ENCODE data around the gene PLEKHB1. TPM values are rescaled to one million over a fixed set of nuclear protein-coding genes. Genes with fewer than 3 reads are reported as not detected.

Gene PLEKHB1
- total and polyA plus RNA-seq, 2 donors (not counting 1 experiment from before 2014, with no cell fraction given), result 0.41 to 2.5 TPM

DNA sequence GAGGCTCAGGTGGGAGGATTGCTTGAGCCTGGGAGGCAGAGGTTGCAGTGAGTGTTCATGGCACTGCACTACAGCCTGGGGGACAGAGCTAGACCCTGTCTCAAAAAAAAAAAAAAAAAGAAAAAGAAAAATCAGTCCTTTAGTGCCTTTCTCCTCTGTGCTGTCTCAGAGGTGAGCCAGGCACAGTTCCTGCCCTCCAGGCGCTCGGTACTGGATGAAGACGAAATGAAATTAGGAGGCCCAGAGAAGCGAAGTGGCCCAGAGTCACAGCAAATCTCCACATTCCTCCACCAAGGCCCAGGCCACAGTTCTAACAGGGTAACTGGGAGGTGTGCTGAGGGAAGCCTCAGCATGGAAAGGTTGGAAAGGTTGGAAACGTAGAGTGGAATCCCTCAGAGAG lies 4.9 kb downstream of the PLEKHB1 start:
- no peak overlapping the region for H3K9ac ChIP-seq (ENCODE audit: insufficient read depth, low read length)
- no peak overlapping the region for H3K4me3 ChIP-seq (replicated peaks in 1 of 4; ENCODE audit: control extremely low read depth in 1 of 4, insufficient read depth in 1 of 4, low read depth in 3 of 4, low read length in 4 of 4)
- H3K79me2 ChIP-seq (ENCODE audit: control insufficient read depth, insufficient read depth, low read length), result no peaks in the 10 kb centered on the region
- TF ChIP-seq, protein P1, sequence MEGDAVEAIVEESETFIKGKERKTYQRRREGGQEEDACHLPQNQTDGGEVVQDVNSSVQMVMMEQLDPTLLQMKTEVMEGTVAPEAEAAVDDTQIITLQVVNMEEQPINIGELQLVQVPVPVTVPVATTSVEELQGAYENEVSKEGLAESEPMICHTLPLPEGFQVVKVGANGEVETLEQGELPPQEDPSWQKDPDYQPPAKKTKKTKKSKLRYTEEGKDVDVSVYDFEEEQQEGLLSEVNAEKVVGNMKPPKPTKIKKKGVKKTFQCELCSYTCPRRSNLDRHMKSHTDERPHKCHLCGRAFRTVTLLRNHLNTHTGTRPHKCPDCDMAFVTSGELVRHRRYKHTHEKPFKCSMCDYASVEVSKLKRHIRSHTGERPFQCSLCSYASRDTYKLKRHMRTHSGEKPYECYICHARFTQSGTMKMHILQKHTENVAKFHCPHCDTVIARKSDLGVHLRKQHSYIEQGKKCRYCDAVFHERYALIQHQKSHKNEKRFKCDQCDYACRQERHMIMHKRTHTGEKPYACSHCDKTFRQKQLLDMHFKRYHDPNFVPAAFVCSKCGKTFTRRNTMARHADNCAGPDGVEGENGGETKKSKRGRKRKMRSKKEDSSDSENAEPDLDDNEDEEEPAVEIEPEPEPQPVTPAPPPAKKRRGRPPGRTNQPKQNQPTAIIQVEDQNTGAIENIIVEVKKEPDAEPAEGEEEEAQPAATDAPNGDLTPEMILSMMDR (conservative IDR thresholded peaks at IDR 0.05 in 1 of 2, IDR thresholded peaks at IDR 0.05 in 1 of 2; ENCODE audit: low read depth in 1 of 2, low read length in 2 of 2), result no peak
- TF ChIP-seq EZH2 (IDR thresholded peaks at IDR 0.05; ENCODE audit: low read length, missing control alignments), result no peak
- H3K36me3 ChIP-seq (ENCODE audit: control insufficient read depth, insufficient read depth, low read length), result no peaks in the 10 kb centered on the region
- H3K4me2 ChIP-seq (ENCODE audit: extremely low read depth, insufficient read depth, low read length), result no peak overlapping the region
- H4K20me1 ChIP-seq (ENCODE audit: control insufficient read depth, extremely low read depth, insufficient read depth, low read length), result no peaks in the 10 kb centered on the region
- H3K4me1 ChIP-seq (ENCODE audit: control insufficient read depth, extremely low read depth, insufficient read depth, low read length), result no peaks in the 10 kb centered on the region
- no peak overlapping the region for H2AFZ ChIP-seq (ENCODE audit: low read length)
- H3K27ac ChIP-seq (ENCODE audit: insufficient read depth, low read length), result no peak overlapping the region
- no peaks in the 10 kb centered on the region for H3K9me3 ChIP-seq (ENCODE audit: control insufficient read depth, insufficient read depth, low read depth, low read length)
- peaks cover 8% of the 10 kb centered on the region for H3K27me3 ChIP-seq (ENCODE audit: control insufficient read depth, insufficient read depth, low read length)
- no peak for DNase-seq (ENCODE audit: low read depth in 2 of 2)

DNA sequence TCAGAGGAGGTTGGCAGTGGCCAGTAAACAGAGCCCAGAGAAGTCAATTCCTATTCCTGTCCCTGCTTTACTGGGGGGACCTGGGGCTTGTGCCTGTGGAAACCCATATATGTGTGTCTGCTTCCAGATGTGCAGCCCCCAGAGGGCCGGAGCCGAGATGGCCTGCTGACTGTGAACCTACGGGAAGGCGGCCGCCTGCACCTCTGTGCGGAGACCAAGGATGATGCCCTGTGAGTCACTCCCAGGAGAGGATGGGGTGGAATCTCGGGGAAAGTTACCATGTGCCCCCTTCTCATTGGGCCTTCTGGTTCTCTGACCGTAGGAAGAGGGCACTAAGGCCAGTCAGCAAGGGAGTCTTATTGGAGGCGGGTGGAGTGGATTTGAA lies 5.3 kb downstream of the PLEKHB1 start:
- Histone ChIP-seq H3K27ac (ENCODE audit: insufficient read depth, low read length) (no peak overlapping the region), H3K9me3 (ENCODE audit: control insufficient read depth, insufficient read depth, low read depth, low read length) (no peaks in the 10 kb centered on the region), H3K4me2 (ENCODE audit: extremely low read depth, insufficient read depth, low read length) (no peak overlapping the region), H3K9ac (ENCODE audit: insufficient read depth, low read length) (no peak overlapping the region), H3K79me2 (ENCODE audit: control insufficient read depth, insufficient read depth, low read length) (no peaks in the 10 kb centered on the region), H4K20me1 (ENCODE audit: control insufficient read depth, extremely low read depth, insufficient read depth, low read length) (no peaks in the 10 kb centered on the region), H3K4me1 (ENCODE audit: control insufficient read depth, extremely low read depth, insufficient read depth, low read length) (no peaks in the 10 kb centered on the region), H3K27me3 (ENCODE audit: control insufficient read depth, insufficient read depth, low read length) (peaks cover 8% of the 10 kb centered on the region), H3K36me3 (ENCODE audit: control insufficient read depth, insufficient read depth, low read length) (no peaks in the 10 kb centered on the region), H2AFZ (ENCODE audit: low read length) (no peak overlapping the region), H3K4me3 (replicated peaks in 1 of 4; ENCODE audit: control extremely low read depth in 1 of 4, insufficient read depth in 1 of 4, low read depth in 3 of 4, low read length in 4 of 4) (no peak overlapping the region)
- TF ChIP-seq, protein P1 (conservative IDR thresholded peaks at IDR 0.05 in 1 of 2, IDR thresholded peaks at IDR 0.05 in 1 of 2; ENCODE audit: low read depth in 1 of 2, low read length in 2 of 2), result no peak
- no peak for TF ChIP-seq EZH2 (IDR thresholded peaks at IDR 0.05; ENCODE audit: low read length, missing control alignments)
- no peak for DNase-seq (ENCODE audit: low read depth in 2 of 2)

DNA sequence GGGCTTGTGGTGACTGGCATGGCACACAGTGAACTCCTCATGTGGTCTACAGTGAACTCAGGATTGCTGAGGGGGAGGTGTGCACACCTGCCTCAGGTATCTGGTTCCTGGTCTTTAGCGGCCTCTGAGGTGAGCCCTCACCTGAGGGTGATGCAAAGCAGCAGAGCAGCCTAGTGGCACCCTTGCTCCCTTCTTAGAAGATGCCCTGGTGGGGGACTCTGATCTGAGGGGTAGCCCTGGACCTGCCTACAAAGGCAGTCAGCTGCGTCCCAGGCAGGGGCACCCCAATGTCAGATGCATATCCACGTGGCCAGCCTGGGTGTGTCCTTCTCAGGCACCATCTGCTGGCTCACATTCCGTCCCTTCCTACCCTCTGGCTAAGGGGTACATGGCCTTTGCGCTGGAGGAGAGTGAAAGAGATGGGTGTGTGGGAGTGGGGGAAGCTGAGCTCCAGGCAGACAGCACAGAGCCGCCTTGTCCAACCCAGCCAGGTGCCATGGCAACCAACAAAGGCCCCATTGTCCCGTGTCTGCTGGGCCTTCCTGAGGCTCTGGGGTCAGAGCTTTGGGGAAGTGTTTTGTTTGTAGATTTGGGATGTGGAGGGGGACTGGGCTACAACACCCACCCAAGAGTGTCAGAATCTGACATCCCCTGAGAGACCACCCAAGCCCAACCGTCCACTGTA lies 5.8 kb downstream of the PLEKHB1 start:
- no peaks in the 10 kb centered on the region for H3K4me1 ChIP-seq (ENCODE audit: control insufficient read depth, extremely low read depth, insufficient read depth, low read length)
- no peak overlapping the region for H3K4me3 ChIP-seq (replicated peaks in 1 of 4; ENCODE audit: control extremely low read depth in 1 of 4, insufficient read depth in 1 of 4, low read depth in 3 of 4, low read length in 4 of 4)
- no peaks in the 10 kb centered on the region for H3K36me3 ChIP-seq (ENCODE audit: control insufficient read depth, insufficient read depth, low read length)
- no peak overlapping the region for H3K9ac ChIP-seq (ENCODE audit: insufficient read depth, low read length)
- H2AFZ ChIP-seq (ENCODE audit: low read length), result no peak overlapping the region
- H4K20me1 ChIP-seq (ENCODE audit: control insufficient read depth, extremely low read depth, insufficient read depth, low read length), result no peaks in the 10 kb centered on the region
- H3K4me2 ChIP-seq (ENCODE audit: extremely low read depth, insufficient read depth, low read length), result no peak overlapping the region
- H3K9me3 ChIP-seq (ENCODE audit: control insufficient read depth, insufficient read depth, low read depth, low read length), result no peaks in the 10 kb centered on the region
- H3K27ac ChIP-seq (ENCODE audit: insufficient read depth, low read length), result no peak overlapping the region
- H3K27me3 ChIP-seq (ENCODE audit: control insufficient read depth, insufficient read depth, low read length), result peaks cover 5% of the 10 kb centered on the region
- TF ChIP-seq, protein P1 (conservative IDR thresholded peaks at IDR 0.05 in 1 of 2, IDR thresholded peaks at IDR 0.05 in 1 of 2; ENCODE audit: low read depth in 1 of 2, low read length in 2 of 2), result no peak
- TF ChIP-seq EZH2 (IDR thresholded peaks at IDR 0.05; ENCODE audit: low read length, missing control alignments), result no peak
- no peak for DNase-seq (ENCODE audit: low read depth in 2 of 2)
- no peaks in the 10 kb centered on the region for H3K79me2 ChIP-seq (ENCODE audit: control insufficient read depth, insufficient read depth, low read length)

All from fibroblast of lung (primary cell).